GM12878 (cell line): Measurements from ENCODE around the gene C8G. TPM values are rescaled to one million over a fixed set of nuclear protein-coding genes. Genes with fewer than 3 reads are reported as not detected.

Experiments used
- ATF7 ChIP-seq: fragments of 450-650 bp; IDR thresholded peaks from 2 replicates; pipeline ENCODE4 v1.6.1; 2016; ENCODE audit warnings: low read depth, mild to moderate bottlenecking
- IRF4 ChIP-seq: IDR thresholded peaks from 2 replicates; pipeline ENCODE4 v1.6.1; 2011; ENCODE audit warnings: low read depth, low read length
- KAT2A ChIP-seq: conservative IDR thresholded peaks from 2 replicates; pipeline ENCODE4 v1.6.1; 2011; ENCODE audit warnings: low read depth, low read length; ENCODE audit not compliant: control insufficient read depth
- KLF5 ChIP-seq: fragments of 450-650 bp; IDR thresholded peaks from 2 replicates; pipeline ENCODE4 v1.6.1; 2014; ENCODE audit warnings: mild to moderate bottlenecking; ENCODE audit not compliant: partially characterized antibody
- MTA2 ChIP-seq: fragments of 450-650 bp; IDR thresholded peaks from 2 replicates; pipeline ENCODE4 v1.6.1; 2016; ENCODE audit warnings: low read depth, mild to moderate bottlenecking, moderate library complexity
- NFXL1 ChIP-seq: fragments of 450-650 bp; IDR thresholded peaks from 2 replicates; pipeline ENCODE4 v1.6.1; 2017; ENCODE audit warnings: antibody characterized with exemption, mild to moderate bottlenecking, borderline replicate concordance
- STAT1 ChIP-seq: fragments of 450-650 bp; conservative IDR thresholded peaks from 2 replicates; pipeline ENCODE4 v1.6.1; 2014; ENCODE audit warnings: antibody characterized with exemption, mild to moderate bottlenecking
- SUZ12 ChIP-seq: fragments of 200-600 bp; sonication (generic); IDR thresholded peaks from one replicate; pipeline ENCODE4 v1.6.1; 2018; ENCODE audit warnings: antibody characterized with exemption, mild to moderate bottlenecking; ENCODE audit not compliant: unreplicated experiment
- TBL1XR1 ChIP-seq: IDR thresholded peaks from 2 replicates; pipeline ENCODE4 v1.6.1; 2012; ENCODE audit warnings: low read depth, low read length, improper control_type of control experiment
- ZSCAN29 ChIP-seq: fragments of 450-650 bp; IDR thresholded peaks from 2 replicates; pipeline ENCODE4 v1.6.1; 2017; ENCODE audit warnings: mild to moderate bottlenecking, moderate library complexity
- polyA plus RNA-seq, 11 experiments: library from polyadenylated mRNA; depleted of rRNA in 4 of 11; unstranded in 6 of 11; stranded (reverse) in 5 of 11; fragments of >200 nt; fragmentation: Nextera tagmentation in 4 of 11; fragmentation: Illumina TruSeq in 1 of 11; extraction: Ambion mirVana in 4 of 11; extraction: Trizol in 1 of 11; gene quantifications; 1 replicate in 1 of 11; 2 replicates in 10 of 11; pipeline versions ENCODE4 v1.2.1 to v1.2.3, GENCODE V29; 2011 to 2016; ENCODE audit warnings: inconsistent platforms in 2 of 11, missing spikeins in 2 of 11, low read depth in 1 of 11
- total RNA-seq, 4 experiments: library from RNA; depleted of rRNA in 3 of 4; stranded (reverse); fragments of >200 nt in 3 of 4; fragmentation: Illumina TruSeq in 1 of 4; extraction: Trizol in 1 of 4; gene quantifications; 2 replicates each; pipeline versions ENCODE4 v1.2.1 to v1.2.3, GENCODE V29; 2013 to 2021
- TF ChIP-seq, protein P1 (sequence below): fragments of 450-650 bp; IDR thresholded peaks from 2 replicates; pipeline ENCODE4 v1.6.1; 2016; ENCODE audit warnings: mild to moderate bottlenecking
- TF ChIP-seq, protein P2 (sequence below): IDR thresholded peaks from 2 replicates; pipeline ENCODE4 v1.6.1; 2012; ENCODE audit warnings: improper control_type of control experiment, low read depth, low read length; ENCODE audit not compliant: insufficient replicate concordance
- TF ChIP-seq, protein P3 (sequence below): fragments of 450-650 bp; conservative IDR thresholded peaks from 2 replicates; pipeline ENCODE4 v1.6.1; 2017; ENCODE audit warnings: mild to moderate bottlenecking, moderate library complexity
- TF ChIP-seq, protein P4 (sequence below): fragments of 450-650 bp; IDR thresholded peaks from 2 replicates; pipeline ENCODE4 v1.6.1; 2017; ENCODE audit warnings: mild to moderate bottlenecking, moderate library complexity

C8G gene
- total and polyA plus RNA-seq, 10 of the 15 experiments (the other 5 are each of a cell fraction or from before 2014, with no cell fraction given), result 0.26 to 0.69 (median 0.50) TPM; not detected in 7

DNA sequence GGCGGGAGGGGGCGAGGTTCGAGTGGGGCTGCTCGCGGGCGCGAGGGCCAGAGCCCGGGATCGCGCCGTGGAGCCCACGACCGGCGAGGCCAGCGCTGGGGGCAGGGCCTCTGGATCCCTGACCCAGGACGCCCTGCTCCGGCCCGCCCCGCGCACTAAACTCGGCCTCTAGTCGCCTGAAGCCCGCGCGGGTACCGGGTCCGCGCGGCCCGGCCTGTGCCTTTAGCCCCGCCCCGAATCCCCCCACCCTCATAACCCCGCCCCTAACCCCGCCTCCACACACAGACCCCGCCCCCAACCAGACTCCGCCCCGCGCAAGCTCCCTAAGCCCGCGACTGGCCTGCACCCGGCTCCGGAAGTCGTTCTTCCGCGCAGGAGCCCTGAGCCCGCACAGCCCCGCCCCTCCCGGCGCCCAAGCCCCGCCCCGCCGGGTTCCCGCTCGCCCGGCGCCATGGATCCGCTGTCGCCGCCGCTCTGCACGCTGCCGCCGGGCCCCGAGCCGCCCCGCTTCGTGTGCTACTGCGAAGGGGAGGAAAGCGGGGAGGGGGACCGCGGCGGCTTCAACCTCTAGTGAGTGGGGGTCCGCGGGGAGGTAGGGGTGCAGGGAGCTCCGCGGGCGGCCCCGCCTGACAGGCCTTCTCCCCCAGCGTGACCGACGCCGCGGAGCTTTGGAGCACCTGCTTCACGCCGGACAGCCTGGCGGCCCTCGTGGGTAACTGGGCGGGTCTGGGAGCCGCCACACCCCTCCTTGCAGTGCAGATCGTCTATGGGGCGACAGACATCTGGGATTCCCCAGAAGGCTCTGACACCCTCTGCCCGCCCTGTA is 47.2 kb downstream of the C8G start, which contains the start of gene PAXX (continued):
- TF ChIP-seq, protein P1, sequence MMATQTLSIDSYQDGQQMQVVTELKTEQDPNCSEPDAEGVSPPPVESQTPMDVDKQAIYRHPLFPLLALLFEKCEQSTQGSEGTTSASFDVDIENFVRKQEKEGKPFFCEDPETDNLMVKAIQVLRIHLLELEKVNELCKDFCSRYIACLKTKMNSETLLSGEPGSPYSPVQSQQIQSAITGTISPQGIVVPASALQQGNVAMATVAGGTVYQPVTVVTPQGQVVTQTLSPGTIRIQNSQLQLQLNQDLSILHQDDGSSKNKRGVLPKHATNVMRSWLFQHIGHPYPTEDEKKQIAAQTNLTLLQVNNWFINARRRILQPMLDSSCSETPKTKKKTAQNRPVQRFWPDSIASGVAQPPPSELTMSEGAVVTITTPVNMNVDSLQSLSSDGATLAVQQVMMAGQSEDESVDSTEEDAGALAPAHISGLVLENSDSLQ, result peak; percentile 40
- TF ChIP-seq ATF7, result no peak
- TF ChIP-seq, protein P2, sequence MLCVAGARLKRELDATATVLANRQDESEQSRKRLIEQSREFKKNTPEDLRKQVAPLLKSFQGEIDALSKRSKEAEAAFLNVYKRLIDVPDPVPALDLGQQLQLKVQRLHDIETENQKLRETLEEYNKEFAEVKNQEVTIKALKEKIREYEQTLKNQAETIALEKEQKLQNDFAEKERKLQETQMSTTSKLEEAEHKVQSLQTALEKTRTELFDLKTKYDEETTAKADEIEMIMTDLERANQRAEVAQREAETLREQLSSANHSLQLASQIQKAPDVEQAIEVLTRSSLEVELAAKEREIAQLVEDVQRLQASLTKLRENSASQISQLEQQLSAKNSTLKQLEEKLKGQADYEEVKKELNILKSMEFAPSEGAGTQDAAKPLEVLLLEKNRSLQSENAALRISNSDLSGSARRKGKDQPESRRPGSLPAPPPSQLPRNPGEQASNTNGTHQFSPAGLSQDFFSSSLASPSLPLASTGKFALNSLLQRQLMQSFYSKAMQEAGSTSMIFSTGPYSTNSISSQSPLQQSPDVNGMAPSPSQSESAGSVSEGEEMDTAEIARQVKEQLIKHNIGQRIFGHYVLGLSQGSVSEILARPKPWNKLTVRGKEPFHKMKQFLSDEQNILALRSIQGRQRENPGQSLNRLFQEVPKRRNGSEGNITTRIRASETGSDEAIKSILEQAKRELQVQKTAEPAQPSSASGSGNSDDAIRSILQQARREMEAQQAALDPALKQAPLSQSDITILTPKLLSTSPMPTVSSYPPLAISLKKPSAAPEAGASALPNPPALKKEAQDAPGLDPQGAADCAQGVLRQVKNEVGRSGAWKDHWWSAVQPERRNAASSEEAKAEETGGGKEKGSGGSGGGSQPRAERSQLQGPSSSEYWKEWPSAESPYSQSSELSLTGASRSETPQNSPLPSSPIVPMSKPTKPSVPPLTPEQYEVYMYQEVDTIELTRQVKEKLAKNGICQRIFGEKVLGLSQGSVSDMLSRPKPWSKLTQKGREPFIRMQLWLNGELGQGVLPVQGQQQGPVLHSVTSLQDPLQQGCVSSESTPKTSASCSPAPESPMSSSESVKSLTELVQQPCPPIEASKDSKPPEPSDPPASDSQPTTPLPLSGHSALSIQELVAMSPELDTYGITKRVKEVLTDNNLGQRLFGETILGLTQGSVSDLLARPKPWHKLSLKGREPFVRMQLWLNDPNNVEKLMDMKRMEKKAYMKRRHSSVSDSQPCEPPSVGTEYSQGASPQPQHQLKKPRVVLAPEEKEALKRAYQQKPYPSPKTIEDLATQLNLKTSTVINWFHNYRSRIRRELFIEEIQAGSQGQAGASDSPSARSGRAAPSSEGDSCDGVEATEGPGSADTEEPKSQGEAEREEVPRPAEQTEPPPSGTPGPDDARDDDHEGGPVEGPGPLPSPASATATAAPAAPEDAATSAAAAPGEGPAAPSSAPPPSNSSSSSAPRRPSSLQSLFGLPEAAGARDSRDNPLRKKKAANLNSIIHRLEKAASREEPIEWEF, result no peak
- TF ChIP-seq IRF4, result no peak
- TF ChIP-seq KAT2A, result no peak
- TF ChIP-seq, protein P3, sequence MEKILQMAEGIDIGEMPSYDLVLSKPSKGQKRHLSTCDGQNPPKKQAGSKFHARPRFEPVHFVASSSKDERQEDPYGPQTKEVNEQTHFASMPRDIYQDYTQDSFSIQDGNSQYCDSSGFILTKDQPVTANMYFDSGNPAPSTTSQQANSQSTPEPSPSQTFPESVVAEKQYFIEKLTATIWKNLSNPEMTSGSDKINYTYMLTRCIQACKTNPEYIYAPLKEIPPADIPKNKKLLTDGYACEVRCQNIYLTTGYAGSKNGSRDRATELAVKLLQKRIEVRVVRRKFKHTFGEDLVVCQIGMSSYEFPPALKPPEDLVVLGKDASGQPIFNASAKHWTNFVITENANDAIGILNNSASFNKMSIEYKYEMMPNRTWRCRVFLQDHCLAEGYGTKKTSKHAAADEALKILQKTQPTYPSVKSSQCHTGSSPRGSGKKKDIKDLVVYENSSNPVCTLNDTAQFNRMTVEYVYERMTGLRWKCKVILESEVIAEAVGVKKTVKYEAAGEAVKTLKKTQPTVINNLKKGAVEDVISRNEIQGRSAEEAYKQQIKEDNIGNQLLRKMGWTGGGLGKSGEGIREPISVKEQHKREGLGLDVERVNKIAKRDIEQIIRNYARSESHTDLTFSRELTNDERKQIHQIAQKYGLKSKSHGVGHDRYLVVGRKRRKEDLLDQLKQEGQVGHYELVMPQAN, result peak; percentile 78
- no peak for TF ChIP-seq NFXL1
- TF ChIP-seq KLF5, result no peak
- TF ChIP-seq MTA2, result no peak
- no peak for TF ChIP-seq TBL1XR1
- no peak for TF ChIP-seq STAT1
- no peak for TF ChIP-seq ZSCAN29
- TF ChIP-seq, protein P4, sequence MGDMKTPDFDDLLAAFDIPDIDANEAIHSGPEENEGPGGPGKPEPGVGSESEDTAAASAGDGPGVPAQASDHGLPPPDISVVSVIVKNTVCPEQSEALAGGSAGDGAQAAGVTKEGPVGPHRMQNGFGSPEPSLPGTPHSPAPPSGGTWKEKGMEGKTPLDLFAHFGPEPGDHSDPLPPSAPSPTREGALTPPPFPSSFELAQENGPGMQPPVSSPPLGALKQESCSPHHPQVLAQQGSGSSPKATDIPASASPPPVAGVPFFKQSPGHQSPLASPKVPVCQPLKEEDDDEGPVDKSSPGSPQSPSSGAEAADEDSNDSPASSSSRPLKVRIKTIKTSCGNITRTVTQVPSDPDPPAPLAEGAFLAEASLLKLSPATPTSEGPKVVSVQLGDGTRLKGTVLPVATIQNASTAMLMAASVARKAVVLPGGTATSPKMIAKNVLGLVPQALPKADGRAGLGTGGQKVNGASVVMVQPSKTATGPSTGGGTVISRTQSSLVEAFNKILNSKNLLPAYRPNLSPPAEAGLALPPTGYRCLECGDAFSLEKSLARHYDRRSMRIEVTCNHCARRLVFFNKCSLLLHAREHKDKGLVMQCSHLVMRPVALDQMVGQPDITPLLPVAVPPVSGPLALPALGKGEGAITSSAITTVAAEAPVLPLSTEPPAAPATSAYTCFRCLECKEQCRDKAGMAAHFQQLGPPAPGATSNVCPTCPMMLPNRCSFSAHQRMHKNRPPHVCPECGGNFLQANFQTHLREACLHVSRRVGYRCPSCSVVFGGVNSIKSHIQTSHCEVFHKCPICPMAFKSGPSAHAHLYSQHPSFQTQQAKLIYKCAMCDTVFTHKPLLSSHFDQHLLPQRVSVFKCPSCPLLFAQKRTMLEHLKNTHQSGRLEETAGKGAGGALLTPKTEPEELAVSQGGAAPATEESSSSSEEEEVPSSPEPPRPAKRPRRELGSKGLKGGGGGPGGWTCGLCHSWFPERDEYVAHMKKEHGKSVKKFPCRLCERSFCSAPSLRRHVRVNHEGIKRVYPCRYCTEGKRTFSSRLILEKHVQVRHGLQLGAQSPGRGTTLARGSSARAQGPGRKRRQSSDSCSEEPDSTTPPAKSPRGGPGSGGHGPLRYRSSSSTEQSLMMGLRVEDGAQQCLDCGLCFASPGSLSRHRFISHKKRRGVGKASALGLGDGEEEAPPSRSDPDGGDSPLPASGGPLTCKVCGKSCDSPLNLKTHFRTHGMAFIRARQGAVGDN, result peak; percentile 80
- no peak for TF ChIP-seq SUZ12
